KBM-7 (cell line): ENCODE measurements around the gene ATAD1.

ENCODE experiments used
- DNase-seq: peaks from one replicate; pipeline ENCODE4 v3.0.0-alpha.2; 2015
- in situ Hi-C: fragments of 300-500 bp; cut with MboI; formaldehyde crosslinking; loops from 2 replicates; pipeline ENCODE4 v1.14.3; 2020; ENCODE audit warnings: low sequenced_read_pairs, low pct_unique_long_range_greater_than_20kb, mixed read lengths

ATAD1 gene

DNA sequence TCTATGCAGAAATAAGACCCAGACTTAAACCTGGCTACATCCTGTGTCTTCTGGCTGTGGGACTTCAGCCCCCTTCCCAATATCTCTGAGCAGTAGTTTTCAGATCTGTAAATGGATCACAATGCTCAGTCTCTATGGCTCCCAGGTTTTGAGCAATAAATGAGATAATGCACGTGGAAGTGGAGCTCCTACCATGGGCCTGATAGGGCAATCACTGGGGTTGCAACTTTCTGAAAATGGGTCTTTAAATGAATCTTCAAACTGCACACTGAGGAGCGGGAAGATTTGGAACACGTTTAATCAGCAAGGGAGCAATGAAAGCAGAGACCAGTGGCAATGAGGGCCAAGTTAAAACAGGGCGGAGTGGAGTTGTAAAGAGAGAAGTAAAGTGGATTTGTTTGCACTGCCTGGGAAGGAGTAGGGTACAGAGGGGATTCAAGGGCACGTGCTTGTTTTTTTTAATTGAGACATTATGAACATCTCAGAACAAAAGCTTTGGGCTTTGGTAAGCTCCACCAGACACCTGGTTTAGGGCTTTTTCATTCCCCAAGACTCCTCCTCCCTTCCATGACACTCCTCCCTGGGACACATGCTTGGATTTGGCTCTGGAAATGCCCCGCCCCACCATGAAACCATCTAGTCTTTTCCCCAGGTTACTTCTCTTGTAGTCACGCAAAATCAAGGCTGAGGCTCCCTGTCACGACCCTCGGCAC is 115.6 kb downstream of the ATAD1 start:
- DNase-seq = no peak
- in situ Hi-C loops = no loop called here
